HCT116 (cell line): ENCODE results near the gene GALP. TPM values are rescaled to one million over a fixed set of nuclear protein-coding genes. Genes with fewer than 3 reads are reported as not detected.

Source experiments
- ATAC-seq: fragments of 200-7000 bp; cut with Tn5 transposase; 2 replicates; pipeline ENCODE4 v1.9.1; 2020; ENCODE audit warnings: mild to moderate bottlenecking, moderate library complexity
- BruUV-seq: library from RNA; stranded (reverse); fragments of 400-500 nt; replicated peaks from 2 replicates; lab custom pipeline; 2021; lab: Mats Ljungman, UMichigan
- CTCF ChIA-PET: fragments of 300-600 bp; sonication (Branson Sonifier 250); formaldehyde crosslinking; loops from one replicate; lab custom pipeline; 2021; ENCODE audit warnings: antibody characterized with exemption; lab: Charles Lee
- POLR2A ChIA-PET: fragments of 300-600, 350-600 bp; sonication (Branson Sonifier 250); formaldehyde crosslinking; loops from one replicate; lab custom pipeline; 2021; ENCODE audit warnings: antibody characterized with exemption; lab: Charles Lee
- RAD21 ChIA-PET, 2 experiments: fragments of 300-600 bp; sonication (Branson Sonifier 250); formaldehyde crosslinking; loops; one replicate each; lab custom pipeline; 2023; ENCODE audit warnings: low total read pairs in 2 of 2; ENCODE audit not compliant: uncharacterized antibody in 2 of 2, unreplicated experiment in 2 of 2, low non-redundant PET in 1 of 2; lab: Charles Lee
- DNase-seq: peaks from one replicate; pipeline ENCODE4 v3.0.0-alpha.2; 2010; ENCODE audit warnings: low read depth, low spot score
- H2AFZ ChIP-seq: fragments of 200-600 bp; shearing (Covaris generic), sonication (generic); 2 replicates; pipeline ENCODE4 v1.6.1; 2017; ENCODE audit warnings: low read depth, mixed run types, mixed read lengths, antibody characterized with exemption, low read length; ENCODE audit not compliant: poor library complexity, severe bottlenecking
- H3K27ac ChIP-seq: 2 replicates; pipeline ENCODE4 v1.5.1; 2012; ENCODE audit warnings: low read depth, low read length
- H3K27me3 ChIP-seq: fragments of 200-600 bp; sonication (generic); 2 replicates; pipeline ENCODE4 v1.6.1; 2016; ENCODE audit warnings: mixed run types, low read length, mixed read lengths; ENCODE audit not compliant: insufficient read depth
- H3K36me3 ChIP-seq, 2 experiments: fragments of 200-500 bp in 1 of 2; fragments of 200-600 bp in 1 of 2; sonication (Bioruptor generic) in 1 of 2; sonication (generic) in 1 of 2; 2 replicates each; pipeline versions ENCODE4 v1.5.1 to v1.6.1; 2014 to 2016; ENCODE audit warnings: low read length in 2 of 2, inconsistent platforms in 1 of 2, mixed read lengths in 1 of 2, mixed run types in 1 of 2; ENCODE audit not compliant: insufficient read depth in 2 of 2, control insufficient read depth in 1 of 2
- H3K4me1 ChIP-seq, 2 experiments: fragments of 200-600 bp in 1 of 2; sonication (generic) in 1 of 2; 2 replicates each; pipeline versions ENCODE4 v1.5.1 to v1.6.1; 2012 to 2017; ENCODE audit warnings: low read length in 2 of 2, inconsistent platforms in 1 of 2, mild to moderate bottlenecking in 1 of 2, mixed read lengths in 1 of 2, mixed run types in 1 of 2, moderate library complexity in 1 of 2; ENCODE audit not compliant: insufficient read depth in 2 of 2, control insufficient read depth in 1 of 2
- H3K4me2 ChIP-seq: fragments of 200-600 bp; sonication (generic); 2 replicates; pipeline ENCODE4 v1.6.1; 2017; ENCODE audit warnings: mixed run types, low read length, mixed read lengths
- H3K4me3 ChIP-seq, 2 experiments: fragments of 200-600 bp in 1 of 2; sonication (generic) in 1 of 2; replicated peaks in 1 of 2; 2 replicates each; pipeline ENCODE4 v1.5.1; 2011 to 2016; ENCODE audit warnings: low read length in 2 of 2, control low read depth in 1 of 2, low read depth in 1 of 2, mild to moderate bottlenecking in 1 of 2, mixed read lengths in 1 of 2, mixed run types in 1 of 2
- H3K79me2 ChIP-seq: fragments of 200-600 bp; sonication (generic); 2 replicates; pipeline ENCODE4 v1.6.1; 2017; ENCODE audit warnings: mild to moderate bottlenecking, mixed run types, low read length, moderate library complexity, mixed read lengths; ENCODE audit not compliant: insufficient read depth
- H3K9ac ChIP-seq: fragments of 200-600 bp; sonication (generic); 2 replicates; pipeline ENCODE4 v1.6.1; 2016; ENCODE audit warnings: low read length, mixed read lengths
- H3K9me2 ChIP-seq: fragments of 200-600 bp; sonication (generic), shearing (Covaris generic); 2 replicates; pipeline ENCODE4 v1.6.1; 2017; ENCODE audit warnings: mixed run types, mild to moderate bottlenecking, moderate library complexity; ENCODE audit not compliant: insufficient read depth
- H3K9me3 ChIP-seq, 2 experiments: fragments of 200-500 bp in 1 of 2; fragments of 200-600 bp in 1 of 2; sonication (Bioruptor generic) in 1 of 2; sonication (generic) in 1 of 2; 2 replicates each; pipeline ENCODE4 v1.6.1; 2014 to 2017; ENCODE audit warnings: low read length in 2 of 2, mixed read lengths in 2 of 2, inconsistent platforms in 1 of 2, low read depth in 1 of 2, mild to moderate bottlenecking in 1 of 2, mixed run types in 1 of 2, moderate library complexity in 1 of 2; ENCODE audit not compliant: control insufficient read depth in 1 of 2, insufficient read depth in 1 of 2
- H4K20me1 ChIP-seq: fragments of 200-600 bp; sonication (generic), shearing (Covaris generic); 2 replicates; pipeline ENCODE4 v1.6.1; 2017; ENCODE audit warnings: mixed run types, mild to moderate bottlenecking, moderate library complexity; ENCODE audit not compliant: insufficient read depth
- CBX3 ChIP-seq: IDR thresholded peaks from 2 replicates; pipeline ENCODE4 v1.6.1; 2012; ENCODE audit warnings: low read depth
- CEBPB ChIP-seq: IDR thresholded peaks from 2 replicates; pipeline ENCODE4 v1.6.1; 2012; ENCODE audit warnings: low read depth
- EGR1 ChIP-seq: IDR thresholded peaks from 2 replicates; pipeline ENCODE4 v1.6.1; 2012; ENCODE audit warnings: low read depth
- ELF1 ChIP-seq: IDR thresholded peaks from 2 replicates; pipeline ENCODE4 v1.6.1; 2012; ENCODE audit warnings: low read depth, borderline replicate concordance
- EZH2phosphoT487 ChIP-seq: fragments of 200-600 bp; IDR thresholded peaks from 2 replicates; pipeline ENCODE4 v1.6.1; 2018; ENCODE audit warnings: antibody characterized with exemption, borderline replicate concordance
- FOSL1 ChIP-seq: IDR thresholded peaks from 2 replicates; pipeline ENCODE4 v1.6.1; 2012; ENCODE audit warnings: low read depth
- JUND ChIP-seq: IDR thresholded peaks from 2 replicates; pipeline ENCODE4 v1.6.1; 2012
- POLR2A ChIP-seq: IDR thresholded peaks from 2 replicates; pipeline ENCODE4 v1.7.0; 2011; ENCODE audit warnings: borderline replicate concordance; ENCODE audit not compliant: insufficient read depth, insufficient read length; ENCODE audit errors: extremely low read depth
- SP1 ChIP-seq: IDR thresholded peaks from 2 replicates; pipeline ENCODE4 v1.6.1; 2012; ENCODE audit warnings: low read depth
- TCF7L2 ChIP-seq: IDR thresholded peaks from 2 replicates; pipeline ENCODE4 v1.7.0; 2011; ENCODE audit warnings: borderline replicate concordance, inconsistent platforms; ENCODE audit not compliant: insufficient read depth, insufficient read length; ENCODE audit errors: extremely low read depth
- ZFX ChIP-seq: fragments of 450-650 bp; IDR thresholded peaks from 2 replicates; pipeline ENCODE4 v1.6.1; 2017
- intact Hi-C: fragments of 100-400 bp; cut with micrococcal nuclease; formaldehyde crosslinking; loops from 2 replicates; pipeline ENCODE4 v1.10.0; 2022
- total RNA-seq: library from RNA; stranded (reverse); gene quantifications from one replicate; pipeline ENCODE4 v1.2.1, GENCODE V29; 2021; ENCODE audit not compliant: unreplicated experiment
- TF ChIP-seq, protein P1 (sequence below): IDR thresholded peaks from 2 replicates; pipeline ENCODE4 v1.6.1; 2012; ENCODE audit warnings: low read depth
- TF ChIP-seq, protein P2 (sequence below): IDR thresholded peaks from 2 replicates; pipeline ENCODE4 v1.6.1; 2011; ENCODE audit warnings: mild to moderate bottlenecking, low read length, moderate library complexity; ENCODE audit not compliant: insufficient replicate concordance; ENCODE audit errors: extremely low read depth
- TF ChIP-seq, protein P3 (sequence below), 3 experiments: fragments of 200-600 bp in 1 of 3; sonication (generic) in 1 of 3; IDR thresholded peaks in 2 of 3; conservative IDR thresholded peaks in 1 of 3; 2 replicates each; pipeline ENCODE4 v1.5.1; 2012 to 2017; ENCODE audit warnings: low read depth in 2 of 3, low read length in 2 of 3, antibody characterized with exemption in 1 of 3, borderline replicate concordance in 1 of 3, control low read depth in 1 of 3, mild to moderate bottlenecking in 1 of 3, mixed read lengths in 1 of 3, mixed run types in 1 of 3, moderate library complexity in 1 of 3; ENCODE audit not compliant: insufficient read depth in 1 of 3

The GALP gene
- total RNA-seq, 1 experiment from 2014 or later, result not detected

DNA sequence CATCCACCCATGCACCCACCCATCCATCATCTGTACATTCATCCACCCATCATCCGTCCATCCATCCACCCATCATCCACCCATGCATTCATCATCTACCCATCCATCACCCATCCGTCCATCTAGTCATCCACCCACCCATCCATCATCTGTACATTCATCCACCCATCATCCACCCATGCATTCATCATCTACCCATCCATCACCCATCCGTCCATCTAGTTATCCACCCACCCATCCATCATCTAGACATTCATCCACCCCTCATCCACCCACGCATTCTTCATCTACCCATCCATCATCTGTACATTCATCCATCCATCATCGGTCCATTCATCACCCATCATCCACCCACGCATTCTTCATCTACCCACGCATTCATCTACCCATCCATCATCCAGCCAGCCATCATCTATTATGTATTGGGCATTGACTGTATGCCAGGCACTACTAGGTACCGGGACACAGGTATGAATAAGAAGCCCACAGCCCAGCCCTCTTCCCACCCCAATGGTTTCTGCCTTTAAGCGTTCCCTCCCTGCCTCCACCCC, 16.7 kb upstream of the GALP start:
- no peaks in the 10 kb centered on the region for H3K4me1 ChIP-seq
- H3K79me2 ChIP-seq, result no peaks in the 10 kb centered on the region
- no TSS peak for BruUV-seq
- H4K20me1 ChIP-seq, result no peaks in the 10 kb centered on the region
- H3K27me3 ChIP-seq, result no peaks in the 10 kb centered on the region
- ChIA-PET CTCF (no interaction called here), POLR2A (no interaction called here), RAD21 (no interaction called here)
- no peak overlapping the region for H3K27ac ChIP-seq
- 0 out of 4 replicates have a peak, but pooled peaks cover 0 to under 1% of the 10 kb centered on the region in 2 experiments for H3K36me3 ChIP-seq
- TF ChIP-seq ELF1, result no peak
- TF ChIP-seq, protein P1, sequence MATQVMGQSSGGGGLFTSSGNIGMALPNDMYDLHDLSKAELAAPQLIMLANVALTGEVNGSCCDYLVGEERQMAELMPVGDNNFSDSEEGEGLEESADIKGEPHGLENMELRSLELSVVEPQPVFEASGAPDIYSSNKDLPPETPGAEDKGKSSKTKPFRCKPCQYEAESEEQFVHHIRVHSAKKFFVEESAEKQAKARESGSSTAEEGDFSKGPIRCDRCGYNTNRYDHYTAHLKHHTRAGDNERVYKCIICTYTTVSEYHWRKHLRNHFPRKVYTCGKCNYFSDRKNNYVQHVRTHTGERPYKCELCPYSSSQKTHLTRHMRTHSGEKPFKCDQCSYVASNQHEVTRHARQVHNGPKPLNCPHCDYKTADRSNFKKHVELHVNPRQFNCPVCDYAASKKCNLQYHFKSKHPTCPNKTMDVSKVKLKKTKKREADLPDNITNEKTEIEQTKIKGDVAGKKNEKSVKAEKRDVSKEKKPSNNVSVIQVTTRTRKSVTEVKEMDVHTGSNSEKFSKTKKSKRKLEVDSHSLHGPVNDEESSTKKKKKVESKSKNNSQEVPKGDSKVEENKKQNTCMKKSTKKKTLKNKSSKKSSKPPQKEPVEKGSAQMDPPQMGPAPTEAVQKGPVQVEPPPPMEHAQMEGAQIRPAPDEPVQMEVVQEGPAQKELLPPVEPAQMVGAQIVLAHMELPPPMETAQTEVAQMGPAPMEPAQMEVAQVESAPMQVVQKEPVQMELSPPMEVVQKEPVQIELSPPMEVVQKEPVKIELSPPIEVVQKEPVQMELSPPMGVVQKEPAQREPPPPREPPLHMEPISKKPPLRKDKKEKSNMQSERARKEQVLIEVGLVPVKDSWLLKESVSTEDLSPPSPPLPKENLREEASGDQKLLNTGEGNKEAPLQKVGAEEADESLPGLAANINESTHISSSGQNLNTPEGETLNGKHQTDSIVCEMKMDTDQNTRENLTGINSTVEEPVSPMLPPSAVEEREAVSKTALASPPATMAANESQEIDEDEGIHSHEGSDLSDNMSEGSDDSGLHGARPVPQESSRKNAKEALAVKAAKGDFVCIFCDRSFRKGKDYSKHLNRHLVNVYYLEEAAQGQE, result no peak
- no peak for TF ChIP-seq SP1
- TF ChIP-seq EGR1, result no peak
- TF ChIP-seq, protein P2, sequence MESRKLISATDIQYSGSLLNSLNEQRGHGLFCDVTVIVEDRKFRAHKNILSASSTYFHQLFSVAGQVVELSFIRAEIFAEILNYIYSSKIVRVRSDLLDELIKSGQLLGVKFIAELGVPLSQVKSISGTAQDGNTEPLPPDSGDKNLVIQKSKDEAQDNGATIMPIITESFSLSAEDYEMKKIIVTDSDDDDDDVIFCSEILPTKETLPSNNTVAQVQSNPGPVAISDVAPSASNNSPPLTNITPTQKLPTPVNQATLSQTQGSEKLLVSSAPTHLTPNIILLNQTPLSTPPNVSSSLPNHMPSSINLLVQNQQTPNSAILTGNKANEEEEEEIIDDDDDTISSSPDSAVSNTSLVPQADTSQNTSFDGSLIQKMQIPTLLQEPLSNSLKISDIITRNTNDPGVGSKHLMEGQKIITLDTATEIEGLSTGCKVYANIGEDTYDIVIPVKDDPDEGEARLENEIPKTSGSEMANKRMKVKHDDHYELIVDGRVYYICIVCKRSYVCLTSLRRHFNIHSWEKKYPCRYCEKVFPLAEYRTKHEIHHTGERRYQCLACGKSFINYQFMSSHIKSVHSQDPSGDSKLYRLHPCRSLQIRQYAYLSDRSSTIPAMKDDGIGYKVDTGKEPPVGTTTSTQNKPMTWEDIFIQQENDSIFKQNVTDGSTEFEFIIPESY, result no peak
- TF ChIP-seq ZFX, result no peak
- TF ChIP-seq JUND, result no peak
- TF ChIP-seq CBX3, result no peak
- TF ChIP-seq CEBPB, result no peak
- no peak for TF ChIP-seq FOSL1
- no peak for TF ChIP-seq POLR2A
- no peak for TF ChIP-seq EZH2phosphoT487
- TF ChIP-seq, protein P3, sequence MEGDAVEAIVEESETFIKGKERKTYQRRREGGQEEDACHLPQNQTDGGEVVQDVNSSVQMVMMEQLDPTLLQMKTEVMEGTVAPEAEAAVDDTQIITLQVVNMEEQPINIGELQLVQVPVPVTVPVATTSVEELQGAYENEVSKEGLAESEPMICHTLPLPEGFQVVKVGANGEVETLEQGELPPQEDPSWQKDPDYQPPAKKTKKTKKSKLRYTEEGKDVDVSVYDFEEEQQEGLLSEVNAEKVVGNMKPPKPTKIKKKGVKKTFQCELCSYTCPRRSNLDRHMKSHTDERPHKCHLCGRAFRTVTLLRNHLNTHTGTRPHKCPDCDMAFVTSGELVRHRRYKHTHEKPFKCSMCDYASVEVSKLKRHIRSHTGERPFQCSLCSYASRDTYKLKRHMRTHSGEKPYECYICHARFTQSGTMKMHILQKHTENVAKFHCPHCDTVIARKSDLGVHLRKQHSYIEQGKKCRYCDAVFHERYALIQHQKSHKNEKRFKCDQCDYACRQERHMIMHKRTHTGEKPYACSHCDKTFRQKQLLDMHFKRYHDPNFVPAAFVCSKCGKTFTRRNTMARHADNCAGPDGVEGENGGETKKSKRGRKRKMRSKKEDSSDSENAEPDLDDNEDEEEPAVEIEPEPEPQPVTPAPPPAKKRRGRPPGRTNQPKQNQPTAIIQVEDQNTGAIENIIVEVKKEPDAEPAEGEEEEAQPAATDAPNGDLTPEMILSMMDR (IDR thresholded peaks at IDR 0.05 in 2 of 3, conservative IDR thresholded peaks at IDR 0.05 in 1 of 3; ENCODE audit: borderline replicate concordance in 1 of 3, insufficient read depth in 1 of 3, low read depth in 2 of 3, low read length in 2 of 3), result no peak
- no peak for TF ChIP-seq TCF7L2
- ATAC-seq, result no peak
- no peak overlapping the region for H3K4me2 ChIP-seq
- H3K4me3 ChIP-seq, result no peak overlapping the region
- no peak for DNase-seq
- intact Hi-C loops, result no loop called here
- H3K9ac ChIP-seq, result no peak overlapping the region
- no peak overlapping the region for H2AFZ ChIP-seq
- no peaks in the 10 kb centered on the region for H3K9me3 ChIP-seq
- no peaks in the 10 kb centered on the region for H3K9me2 ChIP-seq
